ENCODE results near the gene SMCO2. TPM values are rescaled to one million over a fixed set of nuclear protein-coding genes. Genes with fewer than 3 reads are reported as not detected.

The SMCO2 gene
- total and polyA plus RNA-seq, 2 of the 8 experiments (the other 6 are each of a cell fraction or from before 2014, with no cell fraction given) = 0.24 to 0.80 TPM

- Histone ChIP-seq H2BK120ac (replicated peaks; ENCODE audit: low read depth, low read length) (no peak overlapping the region), H4K5ac (ENCODE audit: insufficient read length, low read depth, low read length) (no peak overlapping the region), H3K79me2 (ENCODE audit: control insufficient read depth in 1 of 2, insufficient read depth in 2 of 2, low read length in 2 of 2) (peaks cover 0 to under 1% of the 10 kb centered on the region in 2 experiments; a peak in 1 of 4 replicates), H3K27me3 (replicated peaks in 1 of 4; ENCODE audit: control insufficient read depth in 3 of 4, extremely low read depth in 1 of 4, insufficient read depth in 3 of 4, low read length in 3 of 4) (no peaks in the 10 kb centered on the region), H3K36me3 (ENCODE audit: control insufficient read depth in 2 of 4, insufficient read depth in 4 of 4, low read length in 3 of 4) (no peaks in the 10 kb centered on the region), H2BK12ac (ENCODE audit: low read depth, low read length) (no peak overlapping the region), H3K4ac (replicated peaks; ENCODE audit: insufficient read length, low read depth, low read length) (no peak overlapping the region), H3K9ac (replicated peaks in 1 of 4; ENCODE audit: extremely low read depth in 1 of 4, low read depth in 3 of 4, low read length in 3 of 4) (no peak overlapping the region), H2BK5ac (ENCODE audit: low read depth, low read length) (no peak overlapping the region), H3K4me3 (ENCODE audit: extremely low read depth in 1 of 4, insufficient read depth in 2 of 4, low read depth in 3 of 4, low read length in 4 of 4) (no peak overlapping the region), H3K18ac (ENCODE audit: extremely low read depth, low read length) (no peak overlapping the region), H3K14ac (ENCODE audit: insufficient read length) (no peak overlapping the region), H4K20me1 (replicated peaks in 1 of 2; ENCODE audit: control insufficient read depth in 1 of 2, insufficient read depth in 2 of 2, low read length in 2 of 2) (peaks cover 0 to 5% of the 10 kb centered on the region in 2 experiments), H4K8ac (ENCODE audit: extremely low read depth, insufficient read depth, low read length) (no peak overlapping the region), H2BK20ac (ENCODE audit: low read length) (no peak overlapping the region), H3K79me1 (ENCODE audit: low read depth, low read length) (peaks cover 2% of the 10 kb centered on the region), H3K4me1 (replicated peaks in 1 of 4; ENCODE audit: control insufficient read depth in 3 of 4, insufficient read depth in 4 of 4, low read length in 3 of 4) (peaks cover 0 to 3% (median under 1%) of the 10 kb centered on the region in 4 experiments; a peak in 1 of 7 replicates), H3K56ac (replicated peaks; ENCODE audit: insufficient read length, low read depth, low read length) (no peak overlapping the region), H3K9me3 (ENCODE audit: insufficient read depth in 2 of 2, low read depth in 1 of 2, low read length in 1 of 2) (no peaks in the 10 kb centered on the region), H2AFZ (ENCODE audit: low read length) (no peak overlapping the region), H2BK15ac (ENCODE audit: low read length) (no peak overlapping the region), H4K91ac (replicated peaks; ENCODE audit: insufficient read length, low read length) (no peak overlapping the region), H2AK5ac (ENCODE audit: low read depth, low read length) (no peak overlapping the region), H3K23ac (ENCODE audit: insufficient read length) (no peak overlapping the region), H3K4me2 (ENCODE audit: insufficient read depth in 1 of 2, low read depth in 2 of 2, low read length in 2 of 2) (no peak overlapping the region), H3K27ac (ENCODE audit: low read depth, low read length) (no peak overlapping the region), H3K23me2 (ENCODE audit: low read depth, low read length) (no peaks in the 10 kb centered on the region)
- FAIRE-seq (no peak), DNase-seq (ENCODE audit: low read depth in 1 of 2, low spot score in 2 of 2) (no peak)
- POLR2A ChIA-PET (ENCODE audit: partially characterized antibody) = no interaction called here
- 89% methylated on average over 5 of the region's 5 CpGs; no CpG with 5 or more reads in 1 of the 2 experiments for WGBS, 2 experiments (ENCODE audit: extremely low coverage in 1 of 2, insufficient coverage in 1 of 2, insufficient read length in 1 of 2, insufficient replicate concordance in 2 of 2, low coverage in 1 of 2, low lambda C conversion rate in 2 of 2, missing lambda C conversion rate in 1 of 2)
- TF ChIP-seq MAX (IDR thresholded peaks at IDR 0.05) = no peak
- TF ChIP-seq TBP (IDR thresholded peaks at IDR 0.05; ENCODE audit: low read depth, low read length) = no peak
- CTCF ChIA-PET (ENCODE audit: partially characterized antibody) = interaction anchor here (1.0 to 1.1 kb wide), 2 partner anchors 8 to 14 kb away, joined by 3 to 4 read pairs; no protein-coding TSS in a partner anchor
Observed at GRCh38 chr12:27547592-27547991, 101.1 kb downstream of the SMCO2 start.

Data from H1 (cell line).